GM12873 (cell line): Measurements from ENCODE around the gene SOCS6.

Experiments used
- CTCF ChIP-seq: IDR thresholded peaks from 2 replicates; pipeline ENCODE4 v1.5.1; 2012; ENCODE audit warnings: low read depth, mild to moderate bottlenecking, moderate library complexity, low read length, control low read depth; ENCODE audit not compliant: insufficient read depth; ENCODE audit errors: missing control alignments

The SOCS6 gene

GRCh38 chr18:70288851-70289328 lies at the start of gene SOCS6:
Gene SOCS6, plus strand, starts transcription at chr18:70289045. Its CDS starts 35,624 bp downstream, at chr18:70324669.
- TF ChIP-seq CTCF, result no peak

GRCh38 chr18:70243131-70243929 lies 45.5 kb upstream of the SOCS6 start:
- no peak for TF ChIP-seq CTCF

- TF ChIP-seq CTCF, result no peak
Measured at GRCh38 chr18:70246061-70246466, 42.8 kb upstream of the SOCS6 start.

GRCh38 chr18:70249118-70249517 lies 39.7 kb upstream of the SOCS6 start:
- no peak for TF ChIP-seq CTCF

- no peak for TF ChIP-seq CTCF
Measured at GRCh38 chr18:70250781-70251180, 38.1 kb upstream of the SOCS6 start.

- TF ChIP-seq CTCF, result no peak
Measured at GRCh38 chr18:70256184-70256583, 32.7 kb upstream of the SOCS6 start.

- TF ChIP-seq CTCF, result no peak
Measured at GRCh38 chr18:70256994-70257393, 31.9 kb upstream of the SOCS6 start.
